Stimulated activated CD4-positive, alpha-beta T cell treated with anti-CD3 and anti-CD28 coated beads, Interleukin-4, amount 100 ng/mL, for 4 hours (primary cell): ENCODE results near the gene CAPN9.
"Not testable (repeated sequence)": the region's sequence is repeated elsewhere in the genome, so short reads cannot be mapped to it uniquely, and the experiment has no call there.

ENCODE experiments used
- DNase-seq, 2 experiments: peaks; one replicate each; pipeline ENCODE4 v3.0.0-alpha.2; 2020

Gene CAPN9

GRCh38 chr1:230749150-230749549, 2.0 kb downstream of the CAPN9 start:
- no peak for DNase-seq

DNA sequence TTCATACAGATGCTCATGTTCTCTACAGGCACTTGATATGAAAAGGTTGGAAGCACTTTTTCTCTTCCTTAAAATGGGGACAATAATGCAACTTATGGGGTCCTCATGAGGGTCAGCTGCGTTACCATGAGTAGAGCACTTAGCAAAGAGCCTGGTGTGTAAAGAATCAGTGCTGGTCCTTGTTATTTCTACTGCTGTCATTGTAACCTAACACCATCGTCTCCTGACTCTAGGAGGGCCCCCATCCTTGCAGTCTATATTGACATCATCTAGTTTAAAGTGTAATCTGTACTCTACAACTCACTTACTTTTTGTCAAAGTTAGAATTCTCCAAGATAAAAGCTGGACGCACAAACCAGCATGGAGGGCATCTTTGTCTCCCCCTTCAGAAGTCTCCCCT, 2.4 kb downstream of the CAPN9 start:
- no peak for DNase-seq

DNA sequence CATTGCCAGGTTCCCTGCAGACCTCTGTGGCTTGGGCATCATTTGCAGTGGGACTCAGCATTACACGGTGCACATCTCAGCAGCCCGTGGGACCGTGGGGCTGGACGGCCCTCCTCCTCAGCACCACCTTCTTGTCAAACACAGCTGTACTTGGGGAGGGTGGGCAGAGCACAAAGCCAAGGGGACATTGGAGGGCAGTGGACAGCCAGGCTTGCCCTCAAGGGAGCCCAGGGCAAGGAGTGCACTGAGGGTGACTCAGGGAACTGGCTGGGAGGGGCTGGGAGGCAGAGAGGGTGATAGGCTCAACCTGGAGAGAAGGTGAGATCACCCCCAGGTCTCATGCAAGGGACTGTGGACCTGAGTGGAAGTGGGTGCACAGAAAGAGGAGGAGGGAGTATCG, 3.4 kb downstream of the CAPN9 start:
- no peak for DNase-seq

DNA sequence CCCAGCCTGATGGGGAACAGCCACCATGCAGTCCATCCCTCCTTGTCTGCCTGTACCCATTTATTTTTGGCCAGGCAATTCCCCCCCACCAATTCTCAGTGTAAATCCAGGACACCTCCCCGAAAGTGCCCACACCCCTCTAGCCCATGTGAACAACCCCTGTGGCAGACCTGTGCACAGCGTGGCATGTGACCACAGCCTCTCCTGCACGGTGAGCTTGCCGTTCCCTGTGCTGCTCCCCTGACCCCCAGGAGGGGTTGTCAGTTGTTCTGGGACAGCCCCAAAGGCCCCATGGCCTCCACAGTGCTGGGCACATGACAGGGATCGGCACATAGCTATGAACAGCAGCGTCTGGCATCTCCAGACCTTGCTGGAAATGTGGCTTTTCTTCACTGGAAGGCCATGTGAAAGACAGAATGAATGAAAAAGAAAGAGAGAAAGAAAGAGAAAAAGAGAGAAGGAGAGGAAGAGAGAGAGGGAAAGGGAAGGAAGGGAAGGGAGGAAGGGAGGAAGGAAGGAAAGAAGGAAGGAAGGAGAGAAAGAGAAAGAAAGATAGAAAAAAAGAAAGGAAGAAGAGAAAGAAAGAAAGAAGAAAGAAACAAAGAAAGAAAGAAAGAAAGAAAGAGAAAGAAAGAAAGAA, 3.9 kb downstream of the CAPN9 start:
- no peak for DNase-seq

- DNase-seq, result no peak
Measured at GRCh38 chr1:230752407-230752806, 5.2 kb downstream of the CAPN9 start.

GRCh38 chr1:230753191-230753585, 6.0 kb downstream of the CAPN9 start:
- DNase-seq, result no peak

DNA sequence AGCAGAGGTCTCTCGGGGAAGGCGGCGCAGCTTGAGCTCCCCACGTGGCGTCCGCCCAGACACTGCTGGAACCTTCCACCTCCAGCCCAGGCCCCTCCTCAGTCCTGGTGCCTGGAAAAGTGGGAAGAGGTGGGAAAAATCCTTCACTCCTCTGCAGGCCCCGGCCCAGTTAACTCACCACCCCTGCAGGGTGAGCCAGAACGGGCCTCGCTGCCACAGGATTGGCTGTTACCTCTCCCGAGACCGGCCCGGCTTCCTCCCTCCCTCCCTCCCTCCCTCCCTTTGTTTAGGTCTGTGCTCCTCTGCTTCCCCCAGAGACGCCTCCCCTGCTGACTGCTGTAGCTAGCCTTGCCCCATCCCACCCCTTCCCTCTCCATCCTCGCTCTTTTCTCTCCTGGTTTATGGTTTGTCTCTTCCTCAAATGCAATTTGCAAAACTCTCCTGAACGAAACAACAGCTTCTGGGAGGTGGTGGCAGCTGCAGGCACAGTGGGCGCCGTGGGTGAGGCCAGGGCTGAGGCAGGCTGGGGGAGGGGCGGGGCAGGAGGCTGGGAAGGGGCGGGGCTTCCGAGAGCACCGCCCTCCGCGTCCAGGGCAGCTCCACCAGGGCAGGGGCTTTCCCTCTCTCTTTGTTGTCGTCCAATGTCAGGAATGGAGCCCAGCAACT, 6.5 kb downstream of the CAPN9 start:
- DNase-seq, result peak in 1 of 2 experiments; percentile 15

DNA sequence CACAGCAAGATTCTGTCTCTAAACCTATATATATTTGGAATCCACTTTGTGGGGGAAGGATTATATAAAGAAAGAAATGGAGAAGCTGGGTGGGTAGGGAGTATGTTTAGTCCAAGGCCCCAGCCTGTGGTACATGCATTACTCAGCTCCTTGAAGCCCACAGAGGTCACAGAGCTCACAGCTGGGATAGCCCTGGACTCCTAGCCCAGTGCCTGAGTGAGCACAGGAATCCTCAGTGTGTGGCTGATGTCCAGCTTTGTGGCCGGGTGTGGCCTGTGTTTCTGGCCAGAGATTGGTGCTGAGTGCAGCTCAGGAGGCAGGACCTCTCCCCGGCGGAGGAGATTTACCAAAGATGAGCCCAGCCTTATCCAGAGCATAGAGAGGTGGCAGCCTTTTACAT, 7.6 kb downstream of the CAPN9 start:
- DNase-seq, result no peak

DNA sequence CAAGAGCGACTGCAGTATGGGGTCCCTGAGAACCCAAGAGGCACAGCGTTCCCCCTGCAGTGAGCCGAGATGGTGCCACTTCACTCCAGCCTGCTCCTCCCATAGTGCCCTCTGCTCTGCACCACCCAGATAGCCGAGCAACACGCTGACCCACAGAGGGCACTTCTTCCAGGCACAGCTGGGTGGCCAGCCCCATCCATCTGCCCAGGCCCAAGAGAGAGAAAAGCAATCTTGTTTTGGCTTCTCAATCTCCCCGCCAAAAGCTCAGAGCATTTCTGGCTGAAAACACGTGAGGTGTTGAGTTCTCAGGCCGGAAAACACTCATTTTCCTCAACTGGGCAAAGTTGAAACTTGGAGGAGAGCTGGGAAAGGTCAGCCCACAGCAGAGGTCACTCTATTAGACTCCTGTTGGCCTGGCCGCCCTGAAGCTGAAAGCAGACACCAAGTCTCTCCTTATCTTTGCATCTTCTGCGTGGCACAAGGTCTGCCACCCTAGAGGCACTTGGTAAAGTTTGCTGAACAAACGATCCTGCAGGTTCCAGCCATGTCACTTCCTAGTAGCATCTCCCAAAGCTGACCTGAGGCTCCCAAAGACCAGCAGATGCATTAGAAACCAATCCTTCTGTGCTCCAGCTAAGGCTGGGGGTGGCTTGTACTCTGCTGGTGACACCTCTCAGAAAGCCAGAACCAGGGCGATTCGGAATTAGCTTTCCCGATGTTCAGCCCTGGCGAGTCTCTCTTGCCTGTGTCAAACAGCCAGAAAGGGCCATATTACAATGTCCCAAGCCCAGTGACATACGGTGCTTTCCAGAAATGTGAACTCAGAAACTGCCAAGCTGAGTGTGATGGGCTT, 10.9 kb downstream of the CAPN9 start:
- no peak for DNase-seq

- DNase-seq, result no peak
Measured at GRCh38 chr1:230758709-230759368, 11.7 kb downstream of the CAPN9 start.

DNA sequence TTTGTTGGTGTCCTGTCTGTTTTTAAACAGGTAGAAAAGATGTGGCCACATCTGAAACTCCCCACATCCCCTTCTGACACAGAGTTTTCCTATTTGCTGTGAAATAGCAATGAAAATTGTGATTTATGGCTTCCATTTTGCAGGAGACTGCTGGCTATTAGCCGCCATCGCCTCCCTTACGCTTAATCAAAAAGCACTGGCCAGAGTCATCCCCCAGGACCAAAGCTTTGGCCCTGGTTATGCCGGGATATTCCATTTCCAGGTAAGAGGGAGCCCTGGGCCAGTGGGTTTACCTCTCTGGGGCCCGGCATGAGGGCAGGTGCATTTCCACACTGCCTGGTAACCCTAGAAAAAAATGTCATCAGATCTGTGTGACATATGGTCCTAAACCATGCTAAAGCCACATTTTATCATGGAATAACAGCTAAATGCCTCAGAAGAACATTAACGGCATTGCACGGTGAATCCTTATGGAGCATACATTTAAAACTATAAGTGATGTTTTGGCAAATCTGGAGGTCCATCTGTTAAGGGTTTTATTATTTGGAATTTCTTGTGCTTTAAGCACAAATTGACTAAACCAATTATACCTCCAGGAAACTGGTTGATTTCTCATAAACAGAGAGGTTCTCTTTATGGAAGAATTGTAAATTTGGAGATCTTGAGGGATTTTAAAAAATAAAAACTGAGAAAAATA, 12.3 kb downstream of the CAPN9 start:
- no peak for DNase-seq

GRCh38 chr1:230760360-230760827, 13.2 kb downstream of the CAPN9 start:
- DNase-seq, result no peak

GRCh38 chr1:230761443-230762167, 14.4 kb downstream of the CAPN9 start:
- no peak for DNase-seq

DNA sequence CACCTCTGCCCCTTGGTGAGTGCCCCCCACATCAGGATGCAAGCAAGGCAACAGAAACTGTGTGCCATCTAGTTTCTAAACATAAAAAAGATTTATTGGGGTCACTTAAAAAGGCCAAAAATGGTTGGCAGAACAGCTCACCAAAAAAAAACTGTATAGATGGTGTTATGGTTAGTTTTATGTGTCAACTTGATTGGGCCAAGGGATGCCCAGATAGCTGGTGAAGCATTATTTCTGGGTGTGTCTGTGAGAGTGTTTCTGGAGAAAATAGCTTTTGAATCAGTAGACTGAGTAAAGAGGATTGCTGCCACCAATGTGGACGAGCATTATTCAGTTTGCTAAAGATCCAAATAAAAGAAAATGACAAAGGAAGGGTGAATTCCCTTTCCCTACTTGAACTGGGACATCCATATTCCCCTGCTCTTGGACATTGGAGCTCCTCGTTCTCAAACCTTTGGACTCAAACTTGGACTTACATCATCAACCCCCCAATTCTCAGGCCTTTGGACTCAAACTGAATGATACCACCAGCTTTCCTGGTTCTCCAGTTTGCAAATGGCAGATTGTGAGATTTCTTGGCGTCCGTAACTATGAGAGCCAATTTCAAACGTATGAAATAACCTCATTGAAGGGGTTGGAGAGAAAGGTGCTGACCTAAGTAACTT, 16.9 kb downstream of the CAPN9 start:
- no peak for DNase-seq

DNA sequence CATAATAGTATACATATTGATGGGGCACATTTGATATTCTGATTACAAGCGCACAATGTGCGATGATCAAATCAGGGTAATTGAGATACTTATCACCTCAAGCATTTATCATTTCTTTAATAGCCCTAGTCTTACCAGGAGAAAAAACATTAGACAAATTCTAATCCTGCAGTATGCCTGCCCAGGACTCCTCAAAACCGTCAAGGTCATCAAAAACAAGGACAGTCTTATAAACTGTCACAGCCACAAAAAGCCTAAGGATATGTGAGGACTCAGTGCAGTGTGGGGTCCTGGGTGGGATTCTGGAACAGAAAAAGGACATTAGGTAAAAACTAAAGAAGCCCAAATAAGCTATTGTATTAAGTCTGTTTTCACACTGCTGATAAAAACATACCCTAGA, 19.1 kb downstream of the CAPN9 start:
- no peak for DNase-seq

DNA sequence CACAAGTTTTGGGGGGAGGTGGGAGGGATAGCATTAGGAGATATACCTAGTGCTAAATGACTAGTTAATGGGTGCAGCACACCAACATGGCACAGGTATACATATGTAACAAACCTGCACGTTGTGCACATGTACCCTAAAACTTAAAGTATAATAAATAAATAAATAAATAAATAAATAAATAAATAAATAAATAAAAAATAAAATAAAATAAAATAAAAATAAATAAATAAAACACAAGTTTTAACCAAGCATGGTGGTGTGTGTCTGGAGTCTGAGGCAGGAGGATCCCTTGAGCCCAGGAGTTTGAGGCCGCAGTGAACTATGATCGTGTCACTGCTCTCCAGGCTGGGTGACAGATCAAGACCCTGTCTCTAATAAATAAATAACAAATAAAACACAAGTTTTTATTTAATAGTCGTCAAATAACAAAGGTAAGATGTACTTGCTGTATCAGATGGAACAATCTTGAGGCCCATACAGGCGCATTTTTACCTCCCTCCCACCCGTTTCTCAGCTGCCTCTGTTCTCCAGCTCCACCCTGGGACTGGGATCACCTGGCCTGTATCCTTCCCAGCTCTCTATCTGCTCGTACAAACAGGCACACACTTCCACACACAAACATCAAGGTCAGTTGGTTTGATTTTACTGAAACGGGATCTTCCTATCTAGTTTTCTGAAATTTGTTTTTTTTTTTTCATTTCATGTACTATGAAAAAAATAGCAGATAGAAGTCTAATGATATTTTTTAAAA, 20.8 kb downstream of the CAPN9 start:
- DNase-seq, result not testable (repeated sequence)

GRCh38 chr1:230768903-230769570, 21.8 kb downstream of the CAPN9 start:
- DNase-seq, result no peak

DNA sequence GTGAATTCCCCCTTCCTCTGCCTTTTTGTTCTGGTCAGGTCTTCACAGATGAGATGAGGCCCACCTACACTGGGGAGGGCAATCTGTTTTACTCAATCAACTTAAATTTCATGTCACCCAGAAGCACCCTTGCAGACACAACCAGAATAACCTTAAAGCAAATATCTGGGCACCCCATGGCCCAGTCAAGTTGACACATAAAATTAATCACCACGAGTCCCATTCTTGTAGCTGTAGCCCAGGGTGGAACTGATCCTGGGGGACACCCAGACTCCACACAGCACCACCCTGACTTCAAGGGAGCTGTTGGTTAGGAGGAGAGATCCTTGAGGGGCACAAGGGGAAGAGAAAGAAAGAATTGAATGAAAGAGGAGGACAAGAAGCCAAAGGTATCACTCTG, 23.1 kb downstream of the CAPN9 start:
- no peak for DNase-seq

GRCh38 chr1:230771773-230772354, 24.7 kb downstream of the CAPN9 start:
- no peak for DNase-seq
